ENCODE data around the gene ARL16. TPM values are rescaled to one million over a fixed set of nuclear protein-coding genes. Genes with fewer than 3 reads are reported as not detected.

The ARL16 gene
- total and polyA plus RNA-seq, 2 of the 8 experiments (the other 6 are each of a cell fraction or from before 2014, with no cell fraction given), result 37.0 to 60.8 TPM

DNA sequence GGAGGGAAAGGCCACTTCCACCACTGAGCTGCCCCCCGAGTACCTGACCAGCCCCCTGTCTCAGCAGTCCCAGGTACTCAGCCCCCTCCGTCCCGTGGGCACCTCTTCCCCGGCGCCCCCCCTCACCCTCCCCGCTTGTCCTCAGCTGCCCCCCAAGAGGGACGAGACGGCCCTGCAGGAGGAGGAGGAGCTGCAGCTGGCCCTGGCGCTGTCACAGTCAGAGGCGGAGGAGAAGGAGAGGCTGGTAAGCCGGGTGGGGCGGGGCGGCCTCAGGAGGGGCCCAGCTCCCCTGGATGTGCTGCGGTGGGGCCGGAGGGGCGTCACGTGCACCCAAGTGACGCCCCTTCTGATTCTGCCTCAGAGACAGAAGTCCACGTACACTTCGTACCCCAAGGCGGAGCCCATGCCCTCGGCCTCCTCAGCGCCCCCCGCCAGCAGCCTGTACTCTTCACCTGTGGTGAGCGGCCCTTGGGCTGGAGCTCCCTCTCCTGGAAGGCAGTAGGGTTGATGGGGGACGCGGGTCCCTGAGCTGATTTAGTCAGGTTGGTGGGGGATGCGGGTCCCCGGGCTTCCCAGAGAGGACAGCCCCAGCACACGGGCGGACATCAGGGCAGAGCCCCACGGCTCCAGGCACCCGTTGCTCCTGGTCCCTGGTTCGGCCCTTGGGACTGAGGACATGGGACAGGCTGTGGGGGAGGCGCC, 10.1 kb upstream of the ARL16 start:
- Histone ChIP-seq H2BK5ac (ENCODE audit: low read depth, low read length) (no peak overlapping the region), H3K9ac (replicated peaks in 1 of 4; ENCODE audit: extremely low read depth in 1 of 4, low read depth in 3 of 4, low read length in 3 of 4) (no peak overlapping the region), H3K23me2 (ENCODE audit: low read depth, low read length) (no peaks in the 10 kb centered on the region), H3K79me1 (ENCODE audit: low read depth, low read length) (peaks cover 2% of the 10 kb centered on the region; the same call in 1 of the 2 replicates), H3K4ac (replicated peaks; ENCODE audit: insufficient read length, low read depth, low read length) (no peak overlapping the region), H3K4me1 (replicated peaks in 1 of 4; ENCODE audit: control insufficient read depth in 3 of 4, insufficient read depth in 4 of 4, low read length in 3 of 4) (no peaks in the 10 kb centered on the region), H4K91ac (replicated peaks; ENCODE audit: insufficient read length, low read length) (no peak overlapping the region), H3K18ac (ENCODE audit: extremely low read depth, low read length) (no peak overlapping the region), H2AFZ (ENCODE audit: low read length) (no peak overlapping the region), H2BK120ac (replicated peaks; ENCODE audit: low read depth, low read length) (no peak overlapping the region), H3K4me2 (ENCODE audit: insufficient read depth in 1 of 2, low read depth in 2 of 2, low read length in 2 of 2) (no peak overlapping the region), H2BK12ac (ENCODE audit: low read depth, low read length) (no peak overlapping the region), H3K27ac (ENCODE audit: low read depth, low read length) (no peak overlapping the region), H3K14ac (ENCODE audit: insufficient read length) (no peak overlapping the region), H3K9me3 (ENCODE audit: insufficient read depth in 2 of 2, low read depth in 1 of 2, low read length in 1 of 2) (no peaks in the 10 kb centered on the region), H4K5ac (ENCODE audit: insufficient read length, low read depth, low read length) (no peak overlapping the region), H3K27me3 (replicated peaks in 1 of 4; ENCODE audit: control insufficient read depth in 3 of 4, extremely low read depth in 1 of 4, insufficient read depth in 3 of 4, low read length in 3 of 4) (no peaks in the 10 kb centered on the region), H2AK5ac (ENCODE audit: low read depth, low read length) (no peak overlapping the region), H2BK20ac (ENCODE audit: low read length) (no peak overlapping the region), H4K8ac (ENCODE audit: extremely low read depth, insufficient read depth, low read length) (no peak overlapping the region), H3K4me3 (ENCODE audit: extremely low read depth in 1 of 4, insufficient read depth in 2 of 4, low read depth in 3 of 4, low read length in 4 of 4) (no peak overlapping the region), H3K79me2 (ENCODE audit: control insufficient read depth in 1 of 2, insufficient read depth in 2 of 2, low read length in 2 of 2) (no peaks in the 10 kb centered on the region), H3K36me3 (ENCODE audit: control insufficient read depth in 2 of 4, insufficient read depth in 4 of 4, low read length in 3 of 4) (peaks cover 2 to 56% (median 33%) of the 10 kb centered on the region in 4 experiments; a peak in 6 of 8 replicates), H3K56ac (replicated peaks; ENCODE audit: insufficient read length, low read depth, low read length) (no peak overlapping the region), H2BK15ac (ENCODE audit: low read length) (no peak overlapping the region), H3K23ac (ENCODE audit: insufficient read length) (no peak overlapping the region), H4K20me1 (replicated peaks in 1 of 2; ENCODE audit: control insufficient read depth in 1 of 2, insufficient read depth in 2 of 2, low read length in 2 of 2) (peaks cover 3 to 14% of the 10 kb centered on the region in 2 experiments)
- POLR2A ChIA-PET (ENCODE audit: partially characterized antibody), result interaction anchor here (1.0 to 28.4 kb wide), 4 partner anchors 11 to 23 kb away, joined by 3 to 436 read pairs (median 52); partner anchors contain the start of genes ARL16, HGS, MRPL12 and SLC25A10
- no peak for FAIRE-seq
- whole genome bisulfite sequencing, 2 experiments (ENCODE audit: extremely low coverage in 1 of 2, insufficient coverage in 1 of 2, insufficient read length in 1 of 2, insufficient replicate concordance in 2 of 2, low coverage in 1 of 2, low lambda C conversion rate in 2 of 2, missing lambda C conversion rate in 1 of 2), result 90% methylated on average over 29 of the region's 35 CpGs; no CpG with 5 or more reads in 1 of the 2 experiments
- peak in 1 of 2 experiments; percentile 67 for DNase-seq (ENCODE audit: low read depth in 1 of 2, low spot score in 2 of 2)
- CTCF ChIA-PET (ENCODE audit: partially characterized antibody), result interaction anchor here (0.6 to 1.8 kb wide), 7 partner anchors 9 to 422 kb away, joined by 3 to 20 read pairs (median 7); partner anchors contain the start of genes ARL16, HGS and MRPL12
- no peak for TF ChIP-seq PHF8 (conservative IDR thresholded peaks at IDR 0.05; ENCODE audit: low read depth, low read length)
- TF ChIP-seq CHD1 (IDR thresholded peaks at IDR 0.05; ENCODE audit: low read depth, low read length), result no peak
- TF ChIP-seq SIN3A (conservative IDR thresholded peaks at IDR 0.05 in 1 of 2, IDR thresholded peaks at IDR 0.05 in 1 of 2; ENCODE audit: low read depth in 1 of 2, low read length in 2 of 2), result no peak
- TF ChIP-seq KDM4A (IDR thresholded peaks at IDR 0.05; ENCODE audit: low read depth, low read length, severe bottlenecking), result no peak
- TF ChIP-seq TCF12 (IDR thresholded peaks at IDR 0.05; ENCODE audit: low read depth, low read length), result no peak
- TF ChIP-seq POLR2AphosphoS5 (IDR thresholded peaks at IDR 0.05; ENCODE audit: low read depth, low read length), result no peak
- no peak for TF ChIP-seq JUND (IDR thresholded peaks at IDR 0.05; ENCODE audit: low read length)
- TF ChIP-seq RAD21 (IDR thresholded peaks at IDR 0.05 in 1 of 2, conservative IDR thresholded peaks at IDR 0.05 in 1 of 2; ENCODE audit: low read depth in 2 of 2, low read length in 2 of 2), result peak; percentile 42 to 62; a peak in 3 of 4 replicates
- no peak for TF ChIP-seq NRF1 (IDR thresholded peaks at IDR 0.05; ENCODE audit: low read depth, low read length)
